SJSA1 (cell line): Measurements from ENCODE around the gene TSNAXIP1. TPM values are rescaled to one million over a fixed set of nuclear protein-coding genes. Genes with fewer than 3 reads are reported as not detected.

ENCODE experiments used
- DNase-seq, 2 experiments: peaks; one replicate each; pipeline ENCODE4 v3.0.0-alpha.2; 2015 to 2020; ENCODE audit warnings: low spot score in 2 of 2, low read depth in 1 of 2
- H3K27ac ChIP-seq: fragments of 250-450 bp; sonication (Bioruptor Pico); 2 replicates; pipeline ENCODE4 v1.5.1; 2020; ENCODE audit warnings: mild to moderate bottlenecking, moderate library complexity
- H3K27me3 ChIP-seq: fragments of 250-450 bp; sonication (Bioruptor Pico); replicated peaks from 2 replicates; pipeline ENCODE4 v1.5.1; 2020; ENCODE audit warnings: mild to moderate bottlenecking, moderate library complexity
- H3K36me3 ChIP-seq: fragments of 250-450 bp; sonication (Bioruptor Pico); 2 replicates; pipeline ENCODE4 v1.5.1; 2020; ENCODE audit warnings: mild to moderate bottlenecking
- H3K4me1 ChIP-seq: fragments of 250-450 bp; sonication (Bioruptor Pico); replicated peaks from 2 replicates; pipeline ENCODE4 v1.6.1; 2021; ENCODE audit warnings: mild to moderate bottlenecking
- H3K4me3 ChIP-seq: fragments of 250-450 bp; sonication (Bioruptor Pico); 2 replicates; pipeline ENCODE4 v1.5.1; 2020; ENCODE audit warnings: mild to moderate bottlenecking
- H3K9me3 ChIP-seq: fragments of 250-450 bp; sonication (Bioruptor Pico); replicated peaks from 2 replicates; pipeline ENCODE4 v1.5.1; 2020; ENCODE audit warnings: mild to moderate bottlenecking
- total RNA-seq: library from RNA; depleted of rRNA; stranded (reverse); fragments of >200 nt; shearing (Covaris generic); gene quantifications from 2 replicates; pipeline ENCODE4 v1.2.3, GENCODE V29; 2014; rRNA removed

Gene TSNAXIP1
- total RNA-seq, 1 experiment from 2014 or later: 1.00 TPM

DNA sequence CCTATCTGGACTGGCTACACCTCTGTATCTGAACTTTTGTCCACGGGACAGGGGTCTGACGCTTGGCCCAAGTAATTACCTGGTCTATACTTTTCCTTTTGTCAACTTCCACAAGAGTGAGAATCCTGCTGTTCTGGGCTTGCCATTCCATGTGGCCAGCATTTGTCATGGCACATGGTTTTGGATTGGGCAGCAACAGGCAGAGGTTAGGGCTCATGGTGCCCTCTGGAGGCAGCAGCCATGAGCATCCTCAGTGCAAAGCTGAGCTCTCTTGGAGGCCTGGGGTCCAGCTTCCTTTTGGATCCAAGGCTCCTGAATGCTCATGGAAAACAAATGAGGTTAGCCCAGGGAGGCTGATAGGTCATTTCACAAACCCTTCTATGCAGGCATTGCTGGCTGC lies 58.6 kb downstream of the TSNAXIP1 start:
- peaks cover 10% of the 10 kb centered on the region for H3K4me1 ChIP-seq
- peak in 1 of 2 experiments; percentile 27 for DNase-seq
- no peaks in the 10 kb centered on the region for H3K27me3 ChIP-seq
- no peaks in the 10 kb centered on the region for H3K9me3 ChIP-seq
- peaks cover 91% of the 10 kb centered on the region for H3K36me3 ChIP-seq
- H3K27ac ChIP-seq: no peak overlapping the region
- no peak overlapping the region for H3K4me3 ChIP-seq

DNA sequence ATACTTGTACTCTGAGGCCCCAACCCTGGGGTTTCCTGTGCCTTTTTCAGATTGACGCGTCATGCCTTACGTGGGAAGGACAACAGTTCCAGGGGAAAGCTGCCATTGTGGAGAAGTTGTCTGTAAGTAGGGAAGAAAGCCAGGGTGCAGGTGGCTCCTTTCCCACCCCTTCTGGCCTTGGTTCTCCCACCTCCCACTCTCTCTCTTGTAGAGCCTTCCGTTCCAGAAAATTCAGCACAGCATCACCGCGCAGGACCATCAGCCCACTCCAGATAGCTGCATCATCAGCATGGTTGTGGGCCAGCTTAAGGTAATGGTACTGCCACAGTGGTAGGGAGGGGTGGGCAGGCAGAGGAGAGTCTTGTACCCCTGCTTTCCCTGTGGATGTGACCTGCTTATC lies 61.6 kb downstream of the TSNAXIP1 start:
- Histone ChIP-seq H3K4me1 (peaks cover 4% of the 10 kb centered on the region), H3K9me3 (no peaks in the 10 kb centered on the region), H3K27me3 (no peaks in the 10 kb centered on the region), H3K36me3 (peaks cover 88% of the 10 kb centered on the region), H3K27ac (no peak overlapping the region), H3K4me3 (no peak overlapping the region)
- no peak for DNase-seq

DNA sequence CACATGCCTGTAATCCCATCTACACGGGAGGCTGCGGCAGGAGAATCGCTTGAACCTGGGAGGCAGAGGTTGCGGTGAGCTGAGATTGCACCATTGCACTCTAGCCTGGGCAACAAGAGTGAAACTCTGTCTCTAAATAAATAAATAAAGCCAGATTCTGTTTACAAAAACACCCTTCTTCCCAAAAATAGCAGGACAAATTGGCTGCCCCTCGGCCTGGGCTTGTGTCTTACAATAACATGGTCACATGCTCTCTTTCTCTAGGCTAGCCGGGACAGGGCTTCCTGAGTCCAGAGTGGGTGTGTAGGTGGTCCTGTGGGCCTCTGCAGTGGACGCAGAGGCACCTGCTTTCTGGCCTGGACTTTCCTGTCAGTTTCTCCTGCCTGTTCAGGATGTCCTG lies 63.0 kb downstream of the TSNAXIP1 start:
- H3K9me3 ChIP-seq: no peaks in the 10 kb centered on the region
- no peak for DNase-seq
- no peak overlapping the region for H3K27ac ChIP-seq
- H3K27me3 ChIP-seq: no peaks in the 10 kb centered on the region
- no peak overlapping the region for H3K4me3 ChIP-seq
- H3K36me3 ChIP-seq: peaks cover 85% of the 10 kb centered on the region
- H3K4me1 ChIP-seq: peaks cover 17% of the 10 kb centered on the region

DNA sequence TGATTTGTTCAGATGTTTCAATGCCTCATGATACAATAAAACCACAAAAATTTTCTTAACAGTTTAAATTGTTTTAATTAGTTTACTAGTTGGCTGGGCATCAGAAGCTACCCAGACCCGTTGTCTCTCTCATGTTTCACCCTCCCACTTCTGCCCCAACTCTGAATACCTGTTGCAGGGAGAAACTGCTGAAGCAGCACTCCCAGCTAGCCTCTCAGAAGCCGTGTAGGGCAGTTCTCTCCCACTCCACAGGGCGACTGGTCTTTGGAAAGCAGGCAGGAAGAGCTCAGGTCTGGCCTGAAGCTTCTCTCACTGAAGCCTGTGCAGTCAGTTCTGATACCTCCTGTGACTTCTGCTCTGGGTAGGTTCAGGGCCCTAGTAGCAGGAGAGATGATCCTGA lies 64.6 kb downstream of the TSNAXIP1 start:
- H3K27ac ChIP-seq: no peak overlapping the region
- peaks cover 17% of the 10 kb centered on the region for H3K4me1 ChIP-seq
- H3K9me3 ChIP-seq: no peaks in the 10 kb centered on the region
- no peaks in the 10 kb centered on the region for H3K27me3 ChIP-seq
- DNase-seq: no peak
- H3K36me3 ChIP-seq: peaks cover 84% of the 10 kb centered on the region
- H3K4me3 ChIP-seq: no peak overlapping the region

DNA sequence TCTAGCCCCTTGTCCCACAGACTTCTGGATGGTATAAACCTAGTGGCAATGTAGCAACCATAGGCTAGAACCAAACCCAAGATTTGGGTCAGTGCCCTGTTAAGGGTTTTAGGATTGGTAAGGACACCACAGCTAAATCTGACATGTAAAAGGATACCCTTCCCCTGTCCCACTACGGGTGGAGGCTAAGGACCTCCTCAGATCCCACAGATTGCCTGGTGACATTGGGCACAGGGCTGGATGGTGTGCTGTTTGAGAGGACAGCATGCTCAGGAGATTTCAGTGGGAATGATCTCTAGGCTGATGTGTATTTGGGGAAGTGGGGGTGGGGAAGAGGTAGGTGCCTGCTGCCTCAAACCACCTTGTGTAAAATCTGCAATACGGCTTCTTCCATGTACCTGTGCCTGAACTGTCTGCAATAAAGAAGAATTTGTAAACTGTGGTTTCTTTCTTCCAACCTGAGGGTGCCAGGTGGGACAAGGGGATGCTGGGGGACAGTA lies 65.5 kb downstream of the TSNAXIP1 start:
- Histone ChIP-seq H3K27ac (no peak overlapping the region; the same call in 1 of the 2 replicates), H3K4me1 (peaks cover 17% of the 10 kb centered on the region), H3K9me3 (no peaks in the 10 kb centered on the region), H3K4me3 (peak overlapping the region; percentile 94), H3K27me3 (no peaks in the 10 kb centered on the region), H3K36me3 (peaks cover 84% of the 10 kb centered on the region)
- no peak for DNase-seq

DNA sequence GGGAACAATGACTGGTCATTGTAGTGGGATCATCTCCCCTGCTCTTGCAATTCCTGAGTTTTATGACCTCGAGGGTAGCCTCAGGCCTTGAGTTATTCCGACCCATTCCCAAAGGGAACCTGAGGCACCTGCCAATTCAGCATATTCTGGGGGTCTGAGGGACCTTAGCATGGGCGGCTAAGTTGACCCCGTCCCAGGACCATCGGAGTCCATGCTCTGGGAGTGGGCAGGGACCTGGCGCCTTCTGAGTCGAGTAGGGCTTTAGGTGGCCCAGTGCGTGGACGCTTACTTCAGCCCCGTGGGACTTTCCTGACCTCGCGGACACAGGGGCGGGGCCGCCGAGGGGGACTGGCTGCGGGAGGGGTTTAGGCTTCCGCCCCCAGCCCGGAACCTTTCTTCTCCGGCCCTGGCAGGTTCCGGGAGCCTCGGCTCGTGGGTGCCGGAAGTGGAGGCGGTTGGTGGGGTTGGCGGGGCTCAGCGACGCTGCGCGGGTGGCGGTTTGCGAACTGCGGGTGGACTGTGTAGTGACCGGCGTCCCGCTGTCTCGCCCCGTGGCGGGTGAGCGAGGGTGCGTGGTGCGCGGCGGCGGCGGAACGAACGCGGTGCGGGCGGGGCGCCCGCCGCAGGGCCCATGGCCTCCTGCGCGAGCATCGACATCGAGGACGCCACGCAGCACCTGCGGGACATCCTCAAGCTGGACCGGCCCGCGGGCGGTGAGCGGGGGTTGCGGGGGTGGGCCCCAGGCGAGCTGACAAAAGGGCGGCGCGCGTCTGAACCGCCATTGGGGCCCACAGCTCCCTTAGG lies 66.1 kb downstream of the TSNAXIP1 start, which contains the start of gene EDC4:
EDC4 (plus strand) TSS at position 422 of the 804 bp plus-strand sequence; CDS start at position 632, 210 bp downstream.
- H3K9me3 ChIP-seq: no peaks in the 10 kb centered on the region
- peak; percentile 80 to 86 for DNase-seq
- H3K4me3 ChIP-seq: peak within 1 kb of the TSS; percentile 94
- H3K27me3 ChIP-seq: no peaks in the 10 kb centered on the region
- peak within 1 kb of the TSS; percentile 73 for H3K27ac ChIP-seq
- H3K4me1 ChIP-seq: peaks cover 17% of the 10 kb centered on the region
- peaks cover 85% of the 10 kb centered on the region for H3K36me3 ChIP-seq

DNA sequence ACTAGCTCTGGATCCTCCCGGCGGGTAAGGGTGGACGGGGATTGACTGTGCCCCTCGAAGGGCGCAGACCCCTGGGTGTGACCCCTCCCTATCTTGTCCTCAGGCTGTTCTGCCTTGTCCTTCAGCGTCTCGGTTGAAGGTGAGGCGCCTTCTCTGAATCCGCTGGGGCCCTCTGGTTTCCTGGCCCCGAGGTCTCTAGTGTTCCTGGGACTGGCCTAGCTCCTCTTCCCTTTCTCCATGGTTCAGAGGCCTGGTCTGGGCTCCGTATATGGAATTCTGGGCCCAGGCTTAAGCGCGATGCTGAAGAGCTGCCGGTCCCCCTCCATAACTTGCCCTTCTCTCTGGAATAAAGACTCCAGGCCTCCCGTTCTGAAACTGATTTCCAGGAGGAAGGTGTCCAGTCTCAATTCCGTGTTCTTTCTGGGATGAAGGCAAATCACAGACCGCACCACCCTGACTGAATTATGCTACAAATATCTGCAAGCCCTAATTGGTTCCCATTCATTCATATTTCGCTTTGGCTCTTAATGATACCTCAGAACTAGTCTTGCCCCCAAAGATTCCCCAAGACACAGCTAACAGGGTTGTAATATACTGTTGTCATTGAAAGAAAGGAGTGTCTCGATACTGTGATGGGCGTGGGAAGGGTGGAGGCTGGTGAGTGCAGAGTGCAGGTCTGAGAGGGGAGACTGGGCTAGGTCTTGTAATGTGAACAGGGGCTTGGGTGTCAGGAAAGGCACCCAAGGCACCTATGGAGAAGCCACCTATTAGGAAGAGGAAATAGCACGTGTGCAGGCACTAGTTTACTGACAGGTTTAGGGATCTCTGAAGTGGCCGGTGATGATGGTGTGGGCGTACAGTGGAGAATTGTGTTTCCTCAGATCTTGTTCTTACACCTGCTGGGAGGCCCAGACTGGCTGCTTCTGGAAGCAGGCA lies 67.0 kb downstream of the TSNAXIP1 start:
- Histone ChIP-seq H3K36me3 (peaks cover 85% of the 10 kb centered on the region), H3K4me1 (peaks cover 17% of the 10 kb centered on the region), H3K4me3 (peak overlapping the region; percentile 94), H3K27ac (peak overlapping the region; percentile 73), H3K9me3 (no peaks in the 10 kb centered on the region), H3K27me3 (no peaks in the 10 kb centered on the region)
- peak in 1 of 2 experiments; percentile 33 for DNase-seq

DNA sequence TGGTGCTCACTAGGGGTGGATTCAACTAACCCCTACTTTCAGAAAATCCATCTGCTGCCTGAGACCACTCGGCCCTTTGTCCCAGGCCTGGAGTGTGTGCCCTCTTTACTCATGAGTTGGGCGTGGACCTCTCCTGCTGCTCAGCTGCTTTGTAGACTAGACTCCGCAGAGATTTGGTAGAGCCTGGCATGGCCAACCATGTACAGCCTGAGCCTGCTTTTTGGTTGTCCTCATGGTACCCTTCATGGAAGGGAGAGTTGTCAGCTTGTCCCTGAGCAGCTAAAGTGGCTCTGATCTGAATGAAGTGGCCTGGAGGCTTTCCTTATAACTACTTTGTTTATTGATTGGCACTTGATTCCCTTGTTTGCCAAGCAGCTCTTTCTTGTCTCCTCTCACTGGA lies 67.7 kb downstream of the TSNAXIP1 start:
- peaks cover 17% of the 10 kb centered on the region for H3K4me1 ChIP-seq
- no peaks in the 10 kb centered on the region for H3K9me3 ChIP-seq
- H3K27me3 ChIP-seq: no peaks in the 10 kb centered on the region
- H3K4me3 ChIP-seq: peak overlapping the region; percentile 94; the same call in 1 of the 2 replicates
- H3K27ac ChIP-seq: no peak overlapping the region
- no peak for DNase-seq
- peaks cover 85% of the 10 kb centered on the region for H3K36me3 ChIP-seq

DNA sequence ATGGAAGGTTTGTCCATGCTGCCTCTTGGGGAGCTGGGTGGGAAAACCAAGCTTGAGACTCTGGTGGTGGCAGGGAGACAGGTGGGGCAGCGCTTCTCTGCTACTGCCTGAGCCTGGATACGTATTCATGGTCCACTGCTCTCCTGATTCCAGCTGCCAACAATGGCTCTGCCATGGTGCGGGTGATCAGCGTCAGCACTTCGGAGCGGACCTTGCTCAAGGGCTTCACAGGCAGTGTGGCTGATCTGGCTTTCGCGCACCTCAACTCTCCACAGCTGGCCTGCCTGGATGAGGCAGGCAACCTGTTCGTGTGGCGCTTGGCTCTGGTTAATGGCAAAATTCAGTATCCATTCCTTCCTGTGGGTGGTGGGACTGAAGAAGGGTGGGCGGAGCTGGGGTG lies 70.4 kb downstream of the TSNAXIP1 start:
- DNase-seq: no peak
- Histone ChIP-seq H3K4me3 (no peak overlapping the region), H3K36me3 (peaks cover 88% of the 10 kb centered on the region), H3K4me1 (peaks cover 17% of the 10 kb centered on the region), H3K27me3 (no peaks in the 10 kb centered on the region), H3K9me3 (no peaks in the 10 kb centered on the region), H3K27ac (no peak overlapping the region)

Other genes starting within 250 kb of the TSNAXIP1 start
- gene CTCF, start 244.4 kb upstream of the TSNAXIP1 start, total RNA-seq: 26.6 and 39.1 TPM in 2 replicates
- 5.2 and 7.6 TPM in 2 replicates for gene CARMIL2, start 161.7 kb upstream of the TSNAXIP1 start, total RNA-seq
- 22.6 and 33.0 TPM in 2 replicates for gene ACD, start 146.6 kb upstream of the TSNAXIP1 start, total RNA-seq
- 0.26 TPM in 1 of 2 replicates, not detected in the other for gene PARD6A, start 145.9 kb upstream of the TSNAXIP1 start, total RNA-seq
- gene ENKD1, start 140.1 kb upstream of the TSNAXIP1 start, total RNA-seq: 5.1 TPM in 2 replicates
- 0.32 TPM in 1 of 2 replicates, not detected in the other for gene C16orf86, start 140.1 kb upstream of the TSNAXIP1 start, total RNA-seq
- 13.5 and 19.7 TPM in 2 replicates for gene GFOD2, start 87.6 kb upstream of the TSNAXIP1 start, total RNA-seq
- gene RANBP10, start 329 bp upstream of the TSNAXIP1 start, total RNA-seq: 3.5 and 3.9 TPM in 2 replicates
- gene THAP11, start 35.4 kb downstream of the TSNAXIP1 start, total RNA-seq: 45.2 and 50.7 TPM in 2 replicates
- 39.3 and 101 TPM in 2 replicates for gene NUTF2, start 40.0 kb downstream of the TSNAXIP1 start, total RNA-seq
- 22.4 and 31.9 TPM in 2 replicates for gene CENPT, start 40.8 kb downstream of the TSNAXIP1 start, total RNA-seq
- gene EDC4, start 66.2 kb downstream of the TSNAXIP1 start, total RNA-seq: 52.2 and 76.1 TPM in 2 replicates
- not detected in 2 replicates for gene NRN1L, start 78.0 kb downstream of the TSNAXIP1 start, total RNA-seq
- gene PSKH1, start 86.4 kb downstream of the TSNAXIP1 start, total RNA-seq: 6.4 and 10.6 TPM in 2 replicates
- gene CTRL, start 125.0 kb downstream of the TSNAXIP1 start, total RNA-seq: 0.09 and 0.29 TPM in 2 replicates
- 50.1 and 147 TPM in 2 replicates for gene PSMB10, start 130.0 kb downstream of the TSNAXIP1 start, total RNA-seq
- gene LCAT, start 137.2 kb downstream of the TSNAXIP1 start, total RNA-seq: 5.5 and 7.2 TPM in 2 replicates
- gene SLC12A4, start 161.7 kb downstream of the TSNAXIP1 start, total RNA-seq: 62.9 and 87.8 TPM in 2 replicates
- gene DPEP3, start 173.6 kb downstream of the TSNAXIP1 start, total RNA-seq: not detected in 2 replicates
- 0.18 TPM in 1 of 2 replicates, not detected in the other for gene DPEP2, start 192.6 kb downstream of the TSNAXIP1 start, total RNA-seq
- not detected in 2 replicates for gene DPEP2NB, start 209.0 kb downstream of the TSNAXIP1 start, total RNA-seq
- gene DDX28, start 216.3 kb downstream of the TSNAXIP1 start, total RNA-seq: 13.1 and 13.2 TPM in 2 replicates
- gene DUS2, start 216.4 kb downstream of the TSNAXIP1 start, total RNA-seq: 28.3 and 30.4 TPM in 2 replicates